Activated CD8-positive, alpha-beta T cell treated with anti-CD3 and anti-CD28 coated beads, Interleukin-2, amount 10 ng/mL, durations not matched to agents 7 days and 5 days (primary cell): ENCODE results near the gene CABYR. TPM values are rescaled to one million over a fixed set of nuclear protein-coding genes. Genes with fewer than 3 reads are reported as not detected.

Experiments used
- total RNA-seq, 2 experiments: library from RNA; stranded (reverse); gene quantifications; one replicate each; pipeline ENCODE4 v1.2.3, GENCODE V29; 2021

CABYR gene
- total RNA-seq, 2 experiments from 2014 or later, result 0.97 to 1.1 TPM

Other genes starting within 250 kb of the CABYR start
- 10 to 100 TPM; 71.5 to 72.2 TPM for gene TTC39C, start 124.3 kb upstream of the CABYR start, total RNA-seq